ENCODE results near the gene PCNX3. TPM values are rescaled to one million over a fixed set of nuclear protein-coding genes. Genes with fewer than 3 reads are reported as not detected.

The PCNX3 gene
- total and polyA plus RNA-seq, 2 of the 13 experiments (the other 11 are each of a cell fraction or from before 2014, with no cell fraction given) = 16.2 to 23.0 TPM

- TF ChIP-seq, protein P1, sequence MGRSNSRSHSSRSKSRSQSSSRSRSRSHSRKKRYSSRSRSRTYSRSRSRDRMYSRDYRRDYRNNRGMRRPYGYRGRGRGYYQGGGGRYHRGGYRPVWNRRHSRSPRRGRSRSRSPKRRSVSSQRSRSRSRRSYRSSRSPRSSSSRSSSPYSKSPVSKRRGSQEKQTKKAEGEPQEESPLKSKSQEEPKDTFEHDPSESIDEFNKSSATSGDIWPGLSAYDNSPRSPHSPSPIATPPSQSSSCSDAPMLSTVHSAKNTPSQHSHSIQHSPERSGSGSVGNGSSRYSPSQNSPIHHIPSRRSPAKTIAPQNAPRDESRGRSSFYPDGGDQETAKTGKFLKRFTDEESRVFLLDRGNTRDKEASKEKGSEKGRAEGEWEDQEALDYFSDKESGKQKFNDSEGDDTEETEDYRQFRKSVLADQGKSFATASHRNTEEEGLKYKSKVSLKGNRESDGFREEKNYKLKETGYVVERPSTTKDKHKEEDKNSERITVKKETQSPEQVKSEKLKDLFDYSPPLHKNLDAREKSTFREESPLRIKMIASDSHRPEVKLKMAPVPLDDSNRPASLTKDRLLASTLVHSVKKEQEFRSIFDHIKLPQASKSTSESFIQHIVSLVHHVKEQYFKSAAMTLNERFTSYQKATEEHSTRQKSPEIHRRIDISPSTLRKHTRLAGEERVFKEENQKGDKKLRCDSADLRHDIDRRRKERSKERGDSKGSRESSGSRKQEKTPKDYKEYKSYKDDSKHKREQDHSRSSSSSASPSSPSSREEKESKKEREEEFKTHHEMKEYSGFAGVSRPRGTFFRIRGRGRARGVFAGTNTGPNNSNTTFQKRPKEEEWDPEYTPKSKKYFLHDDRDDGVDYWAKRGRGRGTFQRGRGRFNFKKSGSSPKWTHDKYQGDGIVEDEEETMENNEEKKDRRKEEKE (IDR thresholded peaks at IDR 0.05) = no peak
- TF ChIP-seq ZNF607 (CRISPR knock-in tag; IDR thresholded peaks at IDR 0.05; ENCODE audit: borderline replicate concordance) (no peak), PPARG (CRISPR knock-in tag; conservative IDR thresholded peaks at IDR 0.05) (0 out of 2 replicates have a peak, but pooled peaks have one; percentile 9), KMT2A (CRISPR knock-in tag; IDR thresholded peaks at IDR 0.05) (no peak), TBX3 (IDR thresholded peaks at IDR 0.05; ENCODE audit: borderline replicate concordance) (no peak), SIN3B (IDR thresholded peaks at IDR 0.05; ENCODE audit: low read length) (no peak), NR2F2 (IDR thresholded peaks at IDR 0.05; ENCODE audit: borderline replicate concordance, low read depth) (0 out of 2 replicates have a peak, but pooled peaks have one; percentile 26), ZNF775 (CRISPR knock-in tag; IDR thresholded peaks at IDR 0.05; ENCODE audit: borderline replicate concordance) (no peak), ZNF160 (CRISPR knock-in tag; IDR thresholded peaks at IDR 0.05) (no peak), KDM3A (CRISPR knock-in tag; IDR thresholded peaks at IDR 0.05; ENCODE audit: low read depth) (no peak), FOXO4 (CRISPR knock-in tag; conservative IDR thresholded peaks at IDR 0.05) (no peak), THAP8 (CRISPR knock-in tag; IDR thresholded peaks at IDR 0.05; ENCODE audit: borderline replicate concordance) (no peak), TCF12 (IDR thresholded peaks at IDR 0.05) (no peak), TCF12 (CRISPR knock-in tag; IDR thresholded peaks at IDR 0.05) (peak; percentile 43; the same call in 1 of the 2 replicates), ZNF75D (CRISPR knock-in tag; IDR thresholded peaks at IDR 0.05; ENCODE audit: borderline replicate concordance) (no peak), ARNT2 (CRISPR knock-in tag; IDR thresholded peaks at IDR 0.05; ENCODE audit: low read depth) (0 out of 2 replicates have a peak, but pooled peaks have one; percentile 49), TCF7 (IDR thresholded peaks at IDR 0.05; ENCODE audit: low read depth) (no peak), ZC3H13 (CRISPR knock-in tag; IDR thresholded peaks at IDR 0.05) (no peak; the same call in 1 of the 2 replicates), ZSCAN29 (CRISPR knock-in tag; conservative IDR thresholded peaks at IDR 0.05) (no peak)
- TF ChIP-seq, protein P2, sequence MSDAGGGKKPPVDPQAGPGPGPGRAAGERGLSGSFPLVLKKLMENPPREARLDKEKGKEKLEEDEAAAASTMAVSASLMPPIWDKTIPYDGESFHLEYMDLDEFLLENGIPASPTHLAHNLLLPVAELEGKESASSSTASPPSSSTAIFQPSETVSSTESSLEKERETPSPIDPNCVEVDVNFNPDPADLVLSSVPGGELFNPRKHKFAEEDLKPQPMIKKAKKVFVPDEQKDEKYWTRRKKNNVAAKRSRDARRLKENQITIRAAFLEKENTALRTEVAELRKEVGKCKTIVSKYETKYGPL (CRISPR knock-in tag; IDR thresholded peaks at IDR 0.05) = no peak
- TF ChIP-seq, protein P3, sequence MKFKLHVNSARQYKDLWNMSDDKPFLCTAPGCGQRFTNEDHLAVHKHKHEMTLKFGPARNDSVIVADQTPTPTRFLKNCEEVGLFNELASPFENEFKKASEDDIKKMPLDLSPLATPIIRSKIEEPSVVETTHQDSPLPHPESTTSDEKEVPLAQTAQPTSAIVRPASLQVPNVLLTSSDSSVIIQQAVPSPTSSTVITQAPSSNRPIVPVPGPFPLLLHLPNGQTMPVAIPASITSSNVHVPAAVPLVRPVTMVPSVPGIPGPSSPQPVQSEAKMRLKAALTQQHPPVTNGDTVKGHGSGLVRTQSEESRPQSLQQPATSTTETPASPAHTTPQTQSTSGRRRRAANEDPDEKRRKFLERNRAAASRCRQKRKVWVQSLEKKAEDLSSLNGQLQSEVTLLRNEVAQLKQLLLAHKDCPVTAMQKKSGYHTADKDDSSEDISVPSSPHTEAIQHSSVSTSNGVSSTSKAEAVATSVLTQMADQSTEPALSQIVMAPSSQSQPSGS (CRISPR knock-in tag; IDR thresholded peaks at IDR 0.05) = no peak
- TF ChIP-seq, protein P4, sequence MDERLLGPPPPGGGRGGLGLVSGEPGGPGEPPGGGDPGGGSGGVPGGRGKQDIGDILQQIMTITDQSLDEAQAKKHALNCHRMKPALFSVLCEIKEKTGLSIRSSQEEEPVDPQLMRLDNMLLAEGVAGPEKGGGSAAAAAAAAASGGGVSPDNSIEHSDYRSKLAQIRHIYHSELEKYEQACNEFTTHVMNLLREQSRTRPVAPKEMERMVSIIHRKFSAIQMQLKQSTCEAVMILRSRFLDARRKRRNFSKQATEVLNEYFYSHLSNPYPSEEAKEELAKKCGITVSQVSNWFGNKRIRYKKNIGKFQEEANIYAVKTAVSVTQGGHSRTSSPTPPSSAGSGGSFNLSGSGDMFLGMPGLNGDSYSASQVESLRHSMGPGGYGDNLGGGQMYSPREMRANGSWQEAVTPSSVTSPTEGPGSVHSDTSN (CRISPR knock-in tag; IDR thresholded peaks at IDR 0.05) = no peak
Measured at GRCh38 chr11:65574109-65574810, 41.3 kb upstream of the PCNX3 start (continued).
